ENCODE results near the gene SPRY4. TPM values are rescaled to one million over a fixed set of nuclear protein-coding genes. Genes with fewer than 3 reads are reported as not detected.
"Not testable (repeated sequence)": the region's sequence is repeated elsewhere in the genome, so short reads cannot be mapped to it uniquely, and the experiment has no call there.

The SPRY4 gene
- total RNA-seq, 2 experiments from 2014 or later: 0.79 to 1.5 TPM

- ATAC-seq (no peak), DNase-seq (no peak)
- Mint-ChIP-seq H3K27me3 (ENCODE audit: low read depth) (no peaks in the 10 kb centered on the region), H3K36me3 (ENCODE audit: low read depth) (no peaks in the 10 kb centered on the region), H3K4me1 (ENCODE audit: low read depth) (peaks cover 9% of the 10 kb centered on the region), H3K27ac (no peak overlapping the region), H3K4me3 (no peak overlapping the region), H3K9me3 (ENCODE audit: insufficient read depth) (no peaks in the 10 kb centered on the region)
- POLR2A ChIA-PET: interaction anchor here (0.6 kb wide), 1 partner anchor 36 kb away, joined by 3 read pairs; no protein-coding TSS in a partner anchor
- CTCF ChIA-PET: no interaction called here
These were observed 37.5 kb downstream of the SPRY4 start for GRCh38 chr5:142287096-142287972.

GRCh38 chr5:142286111-142286510, 38.7 kb downstream of the SPRY4 start:
- Mint-ChIP-seq H3K4me1 (ENCODE audit: low read depth) (peaks cover 9% of the 10 kb centered on the region), H3K27ac (no peak overlapping the region), H3K4me3 (no peak overlapping the region), H3K9me3 (ENCODE audit: insufficient read depth) (no peaks in the 10 kb centered on the region), H3K36me3 (ENCODE audit: low read depth) (no peaks in the 10 kb centered on the region), H3K27me3 (ENCODE audit: low read depth) (no peaks in the 10 kb centered on the region)
- DNase-seq: no peak
- ATAC-seq: no peak
- ChIA-PET CTCF (no interaction called here), POLR2A (no interaction called here)

GRCh38 chr5:142283304-142283703, 41.5 kb downstream of the SPRY4 start:
- Mint-ChIP-seq H3K4me1 (ENCODE audit: low read depth) (peaks cover 9% of the 10 kb centered on the region), H3K4me3 (no peak overlapping the region), H3K9me3 (ENCODE audit: insufficient read depth) (no peaks in the 10 kb centered on the region), H3K27ac (no peak overlapping the region), H3K36me3 (ENCODE audit: low read depth) (no peaks in the 10 kb centered on the region), H3K27me3 (ENCODE audit: low read depth) (no peaks in the 10 kb centered on the region)
- ATAC-seq: no peak
- DNase-seq: no peak
- POLR2A ChIA-PET: no interaction called here
- CTCF ChIA-PET: no interaction called here

GRCh38 chr5:142281966-142282365, 42.9 kb downstream of the SPRY4 start:
- no peaks in the 10 kb centered on the region for H3K4me1 Mint-ChIP-seq (ENCODE audit: low read depth)
- H3K36me3 Mint-ChIP-seq (ENCODE audit: low read depth): no peaks in the 10 kb centered on the region
- POLR2A ChIA-PET: no interaction called here
- no peaks in the 10 kb centered on the region for H3K9me3 Mint-ChIP-seq (ENCODE audit: insufficient read depth)
- H3K4me3 Mint-ChIP-seq: no peak overlapping the region
- ATAC-seq: no peak
- CTCF ChIA-PET: no interaction called here
- H3K27ac Mint-ChIP-seq: no peak overlapping the region
- no peak for DNase-seq
- H3K27me3 Mint-ChIP-seq (ENCODE audit: low read depth): no peaks in the 10 kb centered on the region

GRCh38 chr5:142281008-142281367, 43.8 kb downstream of the SPRY4 start:
- ChIA-PET POLR2A (no interaction called here), CTCF (no interaction called here)
- Mint-ChIP-seq H3K9me3 (ENCODE audit: insufficient read depth) (no peaks in the 10 kb centered on the region), H3K4me3 (no peak overlapping the region), H3K27me3 (ENCODE audit: low read depth) (no peaks in the 10 kb centered on the region), H3K36me3 (ENCODE audit: low read depth) (no peaks in the 10 kb centered on the region), H3K4me1 (ENCODE audit: low read depth) (no peaks in the 10 kb centered on the region), H3K27ac (no peak overlapping the region)
- ATAC-seq (no peak), DNase-seq (no peak)

- CTCF ChIA-PET: no interaction called here
These were observed 44.5 kb downstream of the SPRY4 start for GRCh38 chr5:142280066-142281007.

GRCh38 chr5:142278627-142279026, 46.2 kb downstream of the SPRY4 start:
- H3K4me3 Mint-ChIP-seq: no peak overlapping the region
- H3K36me3 Mint-ChIP-seq (ENCODE audit: low read depth): no peaks in the 10 kb centered on the region
- DNase-seq: no peak
- ChIA-PET CTCF (no interaction called here), POLR2A (no interaction called here)
- no peaks in the 10 kb centered on the region for H3K9me3 Mint-ChIP-seq (ENCODE audit: insufficient read depth)
- no peaks in the 10 kb centered on the region for H3K4me1 Mint-ChIP-seq (ENCODE audit: low read depth)
- H3K27me3 Mint-ChIP-seq (ENCODE audit: low read depth): no peaks in the 10 kb centered on the region
- no peak for ATAC-seq
- H3K27ac Mint-ChIP-seq: no peak overlapping the region

More at GRCh38 chr5:142280066-142281007, 44.5 kb downstream of the SPRY4 start:
- H3K27ac Mint-ChIP-seq: no peak overlapping the region
- no peak for ATAC-seq
- no peaks in the 10 kb centered on the region for H3K27me3 Mint-ChIP-seq (ENCODE audit: low read depth)
- no peak overlapping the region for H3K4me3 Mint-ChIP-seq
- no peak for DNase-seq
- POLR2A ChIA-PET: no interaction called here
- H3K36me3 Mint-ChIP-seq (ENCODE audit: low read depth): no peaks in the 10 kb centered on the region
- H3K4me1 Mint-ChIP-seq (ENCODE audit: low read depth): no peaks in the 10 kb centered on the region
- no peaks in the 10 kb centered on the region for H3K9me3 Mint-ChIP-seq (ENCODE audit: insufficient read depth)

GRCh38 chr5:142277796-142278195, 47.0 kb downstream of the SPRY4 start:
- Mint-ChIP-seq H3K27ac (no peak overlapping the region), H3K36me3 (ENCODE audit: low read depth) (no peaks in the 10 kb centered on the region), H3K4me3 (no peak overlapping the region), H3K9me3 (ENCODE audit: insufficient read depth) (no peaks in the 10 kb centered on the region), H3K27me3 (ENCODE audit: low read depth) (no peaks in the 10 kb centered on the region), H3K4me1 (ENCODE audit: low read depth) (no peaks in the 10 kb centered on the region)
- ATAC-seq (no peak), DNase-seq (no peak)
- POLR2A ChIA-PET: no interaction called here
- CTCF ChIA-PET: no interaction called here

- POLR2A ChIA-PET: no interaction called here
- Mint-ChIP-seq H3K4me1 (ENCODE audit: low read depth) (no peaks in the 10 kb centered on the region), H3K36me3 (ENCODE audit: low read depth) (no peaks in the 10 kb centered on the region), H3K27me3 (ENCODE audit: low read depth) (no peaks in the 10 kb centered on the region), H3K27ac (no peak overlapping the region), H3K9me3 (ENCODE audit: insufficient read depth) (no peaks in the 10 kb centered on the region), H3K4me3 (no peak overlapping the region)
- DNase-seq (no peak), ATAC-seq (no peak)
- CTCF ChIA-PET: no interaction called here
These were observed 48.3 kb downstream of the SPRY4 start for GRCh38 chr5:142276517-142276916.

GRCh38 chr5:142275496-142275895, 49.3 kb downstream of the SPRY4 start:
- CTCF ChIA-PET: interaction anchor here (0.8 kb wide), 1 partner anchor 273 kb away, joined by 3 read pairs; no protein-coding TSS in a partner anchor
- Mint-ChIP-seq H3K4me1 (ENCODE audit: low read depth) (no peaks in the 10 kb centered on the region), H3K4me3 (no peak overlapping the region), H3K36me3 (ENCODE audit: low read depth) (no peaks in the 10 kb centered on the region), H3K27me3 (ENCODE audit: low read depth) (no peaks in the 10 kb centered on the region), H3K9me3 (ENCODE audit: insufficient read depth) (no peaks in the 10 kb centered on the region), H3K27ac (no peak overlapping the region)
- no peak for DNase-seq
- ATAC-seq: no peak
- POLR2A ChIA-PET: no interaction called here

GRCh38 chr5:142272596-142272995, 52.2 kb downstream of the SPRY4 start:
- CTCF ChIA-PET; POLR2A ChIA-PET; ATAC-seq; H3K9me3 Mint-ChIP-seq (ENCODE audit: insufficient read depth); H3K27ac Mint-ChIP-seq; H3K36me3 Mint-ChIP-seq (ENCODE audit: low read depth); H3K4me1 Mint-ChIP-seq (ENCODE audit: low read depth); H3K4me3 Mint-ChIP-seq; H3K27me3 Mint-ChIP-seq (ENCODE audit: low read depth); DNase-seq: not testable (repeated sequence)

- CTCF ChIA-PET; H3K27ac Mint-ChIP-seq; H3K4me1 Mint-ChIP-seq (ENCODE audit: low read depth); ATAC-seq; H3K9me3 Mint-ChIP-seq (ENCODE audit: insufficient read depth); H3K4me3 Mint-ChIP-seq; DNase-seq; H3K36me3 Mint-ChIP-seq (ENCODE audit: low read depth); POLR2A ChIA-PET: not testable (repeated sequence)
- H3K27me3 Mint-ChIP-seq (ENCODE audit: low read depth): peaks cover 11% of the 10 kb centered on the region
These were observed 60.7 kb downstream of the SPRY4 start for GRCh38 chr5:142264084-142264483.
